HG03521 (cell line): ENCODE results near the gene BOC.

Experiments used
- ATAC-seq: cut with Tn5 transposase; IDR thresholded peaks from one replicate; pipeline ENCODE4 v1.9.1; 2021; ENCODE audit warnings: mild to moderate bottlenecking, moderate library complexity; ENCODE audit not compliant: unreplicated experiment

The BOC gene

DNA sequence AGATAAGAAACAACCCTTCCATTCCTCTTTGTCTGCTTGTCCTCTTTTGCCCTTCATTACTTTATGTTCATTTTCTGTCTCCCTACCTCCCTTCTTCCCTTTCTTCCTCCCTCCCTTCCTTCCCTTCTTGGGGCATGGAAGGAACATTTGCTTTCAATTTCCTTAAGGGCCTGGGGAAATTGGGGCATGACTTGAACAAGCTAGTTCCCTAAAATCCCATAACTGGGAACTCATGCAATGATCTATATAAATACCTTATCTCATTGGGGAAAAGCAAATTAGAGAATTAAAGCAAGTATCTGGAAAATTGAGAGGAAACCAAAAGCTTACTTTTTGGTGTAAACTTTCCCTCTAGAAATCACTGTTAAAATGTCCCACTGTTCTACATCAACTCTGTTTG, 35.7 kb downstream of the BOC start:
- ATAC-seq = no peak

DNA sequence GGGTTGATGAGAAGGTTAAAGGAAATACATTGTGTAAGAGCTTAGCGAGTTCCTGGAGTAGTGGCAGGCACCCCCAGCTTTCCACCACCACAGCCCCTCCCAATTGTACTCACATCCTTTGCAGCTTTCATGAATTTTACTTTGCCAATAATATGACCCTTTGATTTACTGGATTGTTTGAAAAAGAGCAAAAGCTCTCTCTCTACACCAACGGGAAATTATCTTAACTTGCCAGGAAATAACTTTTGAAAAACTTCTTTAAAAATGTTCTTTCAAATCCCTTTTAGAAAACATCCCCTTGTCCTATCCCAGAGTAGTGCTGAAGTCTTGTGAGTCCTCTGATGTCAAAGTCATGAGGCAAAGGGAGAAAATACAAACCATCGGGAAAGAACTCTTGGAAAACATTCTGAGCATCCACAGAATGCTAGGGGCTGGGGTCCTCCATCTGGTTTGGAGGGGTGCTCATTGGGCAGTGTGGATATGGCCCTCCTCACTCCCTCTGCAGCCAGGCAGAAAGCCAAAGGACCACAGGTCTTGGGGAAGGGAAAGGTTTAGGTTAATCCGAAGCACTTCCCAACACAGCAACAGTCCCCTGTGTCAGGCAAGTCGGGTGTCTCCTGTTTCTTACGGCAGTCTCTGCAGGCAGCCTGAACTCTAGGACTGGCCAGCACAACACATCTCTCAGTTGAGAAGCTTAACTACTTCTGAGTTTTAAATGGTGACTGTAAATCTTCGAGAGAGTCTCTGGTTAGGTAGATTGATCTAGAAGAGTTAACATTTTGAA, 36.5 kb downstream of the BOC start:
- no peak for ATAC-seq

DNA sequence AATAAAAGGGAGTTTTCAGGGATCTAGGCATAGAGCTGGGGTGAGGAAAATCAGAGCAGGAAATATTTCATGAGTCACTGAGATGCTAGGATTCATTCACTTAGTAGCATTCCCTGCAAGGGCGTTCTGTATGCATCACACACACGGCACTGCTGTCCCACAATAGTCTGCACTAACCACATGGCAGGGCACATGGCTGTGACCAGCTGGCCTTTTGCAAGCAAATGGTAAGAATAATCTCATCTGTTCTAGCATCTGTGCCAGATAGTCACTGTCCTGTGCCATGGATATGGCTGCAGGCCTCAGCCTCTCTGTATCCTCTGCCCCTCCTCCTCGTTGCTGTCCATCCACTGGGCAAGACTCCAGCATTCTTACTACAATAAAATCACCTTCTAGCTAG, 37.8 kb downstream of the BOC start:
- no peak for ATAC-seq

DNA sequence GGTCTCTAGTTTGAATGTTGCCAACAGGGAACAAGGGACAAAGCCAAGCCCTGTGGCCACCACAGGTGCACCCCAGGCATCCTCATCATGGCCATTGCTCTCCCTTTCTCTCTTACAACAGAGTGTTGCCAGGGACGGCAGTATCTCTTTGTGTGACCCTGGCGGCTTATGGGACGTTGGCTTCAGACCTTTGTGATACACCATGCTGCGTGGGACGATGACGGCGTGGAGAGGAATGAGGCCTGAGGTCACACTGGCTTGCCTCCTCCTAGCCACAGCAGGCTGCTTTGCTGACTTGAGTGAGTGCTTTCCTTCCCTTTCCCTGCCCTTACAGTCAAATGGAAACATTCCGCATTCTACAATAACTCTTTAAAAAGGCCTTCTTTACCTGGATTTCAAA, 38.2 kb downstream of the BOC start:
- no peak for ATAC-seq

DNA sequence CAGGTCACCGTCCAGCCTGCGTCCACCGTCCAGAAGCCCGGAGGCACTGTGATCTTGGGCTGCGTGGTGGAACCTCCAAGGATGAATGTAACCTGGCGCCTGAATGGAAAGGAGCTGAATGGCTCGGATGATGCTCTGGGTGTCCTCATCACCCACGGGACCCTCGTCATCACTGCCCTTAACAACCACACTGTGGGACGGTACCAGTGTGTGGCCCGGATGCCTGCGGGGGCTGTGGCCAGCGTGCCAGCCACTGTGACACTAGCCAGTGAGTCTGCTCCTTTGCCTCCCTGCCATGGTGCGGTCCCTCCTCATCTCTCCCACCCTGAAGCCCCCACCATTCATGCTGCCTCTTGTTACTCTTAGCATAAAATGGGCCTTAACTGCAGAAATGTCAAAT, 39.2 kb downstream of the BOC start:
- no peak for ATAC-seq

DNA sequence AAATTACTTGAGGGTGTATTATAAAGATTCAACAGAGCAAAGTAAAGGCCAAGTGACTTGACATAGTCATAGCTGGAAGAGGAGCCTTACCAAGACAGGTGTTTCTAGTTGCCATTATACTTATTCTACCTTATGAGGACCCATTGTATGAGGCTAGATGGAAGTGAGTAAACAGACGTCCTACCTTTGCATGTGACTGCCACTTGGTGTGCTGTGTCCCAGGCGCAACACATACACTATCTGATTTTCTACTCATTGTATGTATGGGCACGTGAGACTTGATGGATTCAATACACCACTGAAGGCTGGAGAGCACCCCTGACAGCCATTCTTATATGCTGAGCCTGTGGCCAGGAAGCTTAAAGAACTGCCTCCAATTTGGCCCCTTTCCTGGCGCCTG, 40.5 kb downstream of the BOC start:
- no peak for ATAC-seq

DNA sequence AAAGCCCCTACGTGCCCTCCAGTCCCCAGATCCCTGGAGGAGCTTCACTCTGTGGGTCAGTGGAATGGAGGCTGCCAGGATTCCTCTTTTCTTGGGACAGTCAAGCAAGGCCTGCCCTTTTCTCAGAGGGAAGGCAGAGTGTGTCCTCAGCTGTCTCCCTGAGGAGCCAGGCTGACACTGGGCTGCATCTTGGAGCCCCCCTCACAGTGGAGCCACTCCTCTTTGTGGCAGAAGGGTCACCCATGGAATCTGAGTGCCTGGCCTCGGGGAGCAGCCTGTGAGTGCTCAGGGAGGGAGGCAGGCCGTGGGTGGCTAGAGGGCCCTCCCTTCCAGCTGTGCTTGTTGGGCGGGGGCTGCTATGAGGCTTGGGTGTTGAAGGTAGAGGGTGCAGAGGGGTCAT, 41.2 kb downstream of the BOC start:
- no peak for ATAC-seq

DNA sequence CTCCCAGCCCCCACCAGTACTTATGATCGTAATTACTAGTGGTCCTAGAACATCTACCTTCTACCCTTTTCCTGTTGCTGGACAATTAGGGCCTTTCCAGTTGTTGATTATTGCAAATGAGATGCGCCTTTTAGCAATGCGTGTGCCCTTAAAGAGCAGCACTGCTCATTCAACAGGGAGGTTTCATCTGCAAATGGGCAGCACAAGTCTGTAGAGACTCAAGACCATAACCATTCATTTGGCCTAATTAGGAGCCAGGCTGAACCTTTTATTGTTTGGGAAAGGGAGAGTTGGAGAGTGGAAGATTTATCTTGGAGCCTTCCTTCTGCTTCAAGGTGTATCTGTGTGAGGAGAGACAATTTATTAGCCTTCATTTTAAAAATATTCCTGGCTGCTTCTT, 42.3 kb downstream of the BOC start:
- no peak for ATAC-seq

DNA sequence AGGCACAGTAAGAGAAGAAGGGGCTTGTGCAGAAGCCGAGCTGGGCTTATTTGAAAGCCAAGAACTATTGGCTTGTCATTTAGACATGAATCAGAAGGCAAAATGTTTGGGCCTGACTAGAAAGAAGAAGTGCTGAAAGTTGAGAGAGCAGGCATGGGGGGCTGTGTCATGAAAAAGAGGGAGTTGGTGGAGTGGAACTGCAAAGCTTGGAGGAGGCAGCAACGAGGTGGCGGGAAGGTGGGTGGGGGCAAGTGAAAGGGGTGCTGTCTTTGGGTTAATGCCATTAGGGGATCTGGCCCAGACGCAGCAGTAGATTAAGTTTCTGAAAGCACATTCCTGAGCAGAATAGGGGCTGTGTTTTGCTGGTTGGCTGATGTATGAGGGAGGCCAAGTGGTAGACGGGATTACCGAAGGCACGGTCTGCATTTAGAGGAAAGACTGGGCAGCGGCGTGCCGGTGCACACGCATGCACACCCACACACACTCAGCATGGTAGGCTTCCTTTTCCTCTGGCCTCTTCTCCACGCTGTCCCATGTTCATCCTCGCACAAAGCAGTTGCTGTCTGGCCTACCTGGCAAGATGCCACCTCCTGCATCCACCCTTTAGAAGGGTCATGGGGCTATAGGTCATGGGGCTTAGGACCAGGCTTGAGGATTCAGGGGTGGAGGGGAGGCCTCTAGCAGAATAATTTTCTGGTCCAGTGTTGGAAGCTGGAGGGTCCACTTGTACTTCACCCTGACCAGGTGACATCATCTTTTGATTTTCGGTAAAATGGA, 43.0 kb downstream of the BOC start:
- no peak for ATAC-seq

DNA sequence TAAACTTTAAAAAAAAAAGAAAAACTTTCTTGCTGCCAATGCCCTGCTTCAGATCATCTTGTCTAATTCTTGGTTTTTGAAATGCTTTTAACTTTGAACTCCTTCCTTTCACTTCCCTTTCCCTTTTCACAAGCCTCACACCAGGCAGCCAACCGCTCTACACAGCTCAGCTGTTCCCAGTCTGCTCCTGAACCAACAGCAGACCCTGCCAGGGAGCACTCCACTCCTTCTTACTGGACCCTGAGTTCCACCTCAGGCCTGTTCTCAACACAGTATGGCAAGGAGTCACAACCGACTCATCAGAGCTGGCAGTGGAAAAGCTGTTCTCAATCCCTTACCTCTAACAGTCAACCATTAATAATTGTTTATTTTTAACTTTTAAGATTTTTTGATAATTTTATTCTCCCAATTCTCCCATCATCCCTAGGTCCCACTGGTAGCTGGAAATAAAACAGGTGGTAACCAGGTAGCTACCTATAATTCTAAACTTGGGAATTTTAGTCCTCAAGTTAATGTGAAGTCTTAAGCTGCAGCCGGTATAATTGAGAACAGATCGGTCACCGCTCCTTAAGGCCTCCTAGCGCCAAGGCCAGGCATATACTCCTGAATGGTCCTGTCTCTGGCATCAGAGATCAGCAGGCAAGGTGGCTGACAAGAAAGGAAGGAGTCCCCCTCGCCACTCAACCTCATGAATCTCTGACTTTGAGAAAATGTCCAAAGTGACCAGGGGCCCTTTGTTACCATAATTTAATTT, 43.9 kb downstream of the BOC start:
- ATAC-seq = no peak

DNA sequence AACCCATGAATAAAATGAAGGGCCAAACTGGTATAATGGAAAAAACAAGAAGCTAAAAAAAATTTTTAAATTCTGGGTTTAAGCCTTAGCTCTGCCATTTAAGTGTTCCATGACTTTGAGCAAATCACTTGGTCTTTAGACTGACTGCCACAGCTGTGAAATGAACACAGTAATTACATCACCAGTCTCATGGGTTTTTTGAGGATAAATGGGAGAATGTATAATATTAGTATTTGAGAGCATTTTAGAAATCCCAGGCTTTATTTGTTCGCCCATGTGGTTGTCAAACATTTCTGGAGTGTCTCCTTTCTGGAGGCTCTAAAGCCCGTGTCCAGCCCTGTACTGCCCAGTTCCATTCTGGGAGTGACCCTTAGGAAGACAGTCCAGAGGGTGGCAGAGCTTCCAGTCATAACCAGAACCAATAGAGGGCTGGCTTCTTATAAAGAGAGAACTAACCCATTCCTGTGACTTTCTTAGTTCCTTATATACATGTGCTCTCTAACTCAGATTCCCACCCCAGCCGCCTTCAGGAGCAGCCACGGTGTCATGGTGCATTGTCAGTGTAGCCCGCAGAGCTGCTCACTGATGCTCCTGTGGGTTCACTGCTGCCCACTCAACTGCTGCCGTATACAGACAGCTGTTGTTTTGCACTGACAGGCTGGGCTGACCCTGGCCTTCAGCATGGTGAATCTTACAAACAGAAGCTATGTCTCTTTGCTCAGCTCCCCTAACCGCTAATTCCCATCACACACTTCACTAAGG, 44.7 kb downstream of the BOC start:
- no peak for ATAC-seq

DNA sequence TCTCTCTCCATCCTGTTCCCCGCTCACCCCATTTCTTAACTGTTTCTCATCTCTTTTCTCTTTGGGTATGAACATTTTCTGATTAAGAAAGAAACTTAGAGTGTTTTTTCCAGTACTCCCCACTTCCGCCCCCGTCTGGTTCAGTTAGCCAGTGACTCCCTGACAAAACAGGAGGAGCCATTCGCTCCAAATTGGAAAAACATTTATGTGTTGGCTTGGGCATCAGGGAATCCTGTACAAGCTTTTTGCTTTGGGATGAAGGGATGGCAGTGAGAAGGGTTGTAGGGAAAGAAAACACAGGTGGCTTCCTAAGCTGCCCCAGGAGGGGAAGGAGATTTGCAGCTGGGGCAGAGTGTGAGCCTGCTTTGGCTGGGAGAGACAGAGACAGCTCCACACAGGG, 47.0 kb downstream of the BOC start:
- no peak for ATAC-seq

DNA sequence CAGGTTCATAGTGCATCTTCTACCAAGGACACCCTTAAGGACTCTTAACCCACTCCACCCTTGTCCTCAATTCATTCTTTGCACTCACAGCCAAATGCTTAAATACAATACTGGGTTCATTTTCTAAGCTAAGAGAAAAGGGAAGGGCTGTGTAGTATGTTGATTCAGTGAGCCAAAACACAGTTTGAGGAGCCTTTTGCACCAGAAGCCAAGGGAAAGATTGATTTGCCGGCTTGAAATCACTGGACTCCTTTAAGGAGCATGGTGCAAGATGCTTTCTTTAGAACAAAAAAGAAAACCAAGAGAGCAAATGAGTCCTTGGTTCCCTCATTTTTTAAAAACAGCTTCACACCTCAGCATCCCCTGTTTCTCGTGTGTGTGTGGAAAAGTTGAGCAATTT, 47.8 kb downstream of the BOC start:
- no peak for ATAC-seq

DNA sequence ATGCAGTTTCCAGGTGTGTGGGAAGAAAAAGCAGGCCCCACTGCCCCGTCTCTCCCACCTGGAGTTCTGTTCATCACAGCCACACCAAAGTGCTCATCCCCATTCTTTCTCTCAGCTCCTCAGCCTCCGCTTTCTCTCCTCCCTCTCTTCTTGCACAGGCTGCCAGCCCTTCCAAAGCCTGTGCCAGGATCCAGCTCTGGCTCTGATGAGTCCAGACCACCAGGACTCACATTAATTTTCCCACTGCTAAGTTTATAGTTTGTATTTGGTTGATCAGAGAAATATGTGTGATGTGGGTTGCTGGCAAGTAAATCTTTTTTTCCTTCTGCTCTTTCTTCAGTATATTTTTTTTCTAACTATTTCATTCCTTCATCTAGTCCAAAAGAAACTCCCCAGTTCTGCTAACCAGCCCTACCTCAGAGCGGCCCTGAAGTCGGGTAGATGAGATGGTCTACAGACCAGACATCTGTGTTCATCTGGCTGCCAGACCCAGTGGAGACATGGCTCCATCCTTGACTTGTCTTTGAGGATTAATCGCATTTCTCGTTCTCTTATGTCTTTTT, 49.8 kb downstream of the BOC start:
- no peak for ATAC-seq

DNA sequence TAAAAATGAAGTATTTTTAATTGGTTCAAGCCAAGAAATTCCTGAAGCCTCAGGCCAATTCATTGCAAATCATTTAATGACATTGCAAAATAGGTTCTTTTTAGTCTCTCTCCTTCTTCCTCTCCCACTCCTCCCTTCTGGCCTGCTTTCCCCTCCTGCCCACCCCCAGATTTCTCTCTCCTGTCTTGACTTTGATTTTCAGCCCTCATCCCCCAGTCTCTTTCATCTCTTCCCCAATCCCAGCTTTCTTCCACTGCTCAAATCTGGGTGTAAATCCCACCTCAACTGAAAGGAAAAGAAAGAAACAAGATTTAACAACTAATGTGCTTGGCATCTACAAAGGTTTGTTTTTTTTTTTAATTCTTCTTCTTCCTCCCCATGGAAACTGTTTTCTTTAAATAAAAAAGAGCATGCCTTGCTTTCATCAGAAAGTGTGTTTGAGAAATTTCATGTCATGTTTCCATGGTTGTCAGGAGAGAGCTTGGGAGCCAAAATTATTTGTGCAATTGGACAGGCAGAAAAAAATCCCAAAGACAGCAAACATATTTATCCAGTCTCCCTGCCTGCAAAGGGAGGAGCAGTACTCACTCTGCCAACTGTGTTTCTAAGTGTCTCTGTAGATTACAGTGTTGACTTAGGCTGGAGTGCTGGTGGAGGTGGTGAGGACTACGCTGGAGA, 50.4 kb downstream of the BOC start:
- ATAC-seq = no peak

DNA sequence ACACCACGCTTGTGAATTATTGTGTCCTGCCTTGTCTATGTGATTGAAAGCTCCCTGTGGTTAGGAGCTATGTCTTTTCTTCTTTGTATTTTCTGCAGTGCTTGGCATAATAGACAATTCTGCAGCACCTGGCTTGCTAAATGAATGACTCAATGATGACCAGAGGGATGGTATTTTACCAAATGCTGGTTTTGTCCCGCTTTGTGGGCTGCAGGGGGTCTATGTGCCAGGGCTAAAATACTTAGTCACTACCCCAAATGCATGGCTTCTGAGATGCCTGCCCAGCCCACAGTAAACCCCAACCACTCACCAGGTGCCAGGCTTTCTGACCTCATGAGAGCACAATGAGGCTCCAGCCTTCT, 50.9 kb downstream of the BOC start:
- no peak for ATAC-seq

DNA sequence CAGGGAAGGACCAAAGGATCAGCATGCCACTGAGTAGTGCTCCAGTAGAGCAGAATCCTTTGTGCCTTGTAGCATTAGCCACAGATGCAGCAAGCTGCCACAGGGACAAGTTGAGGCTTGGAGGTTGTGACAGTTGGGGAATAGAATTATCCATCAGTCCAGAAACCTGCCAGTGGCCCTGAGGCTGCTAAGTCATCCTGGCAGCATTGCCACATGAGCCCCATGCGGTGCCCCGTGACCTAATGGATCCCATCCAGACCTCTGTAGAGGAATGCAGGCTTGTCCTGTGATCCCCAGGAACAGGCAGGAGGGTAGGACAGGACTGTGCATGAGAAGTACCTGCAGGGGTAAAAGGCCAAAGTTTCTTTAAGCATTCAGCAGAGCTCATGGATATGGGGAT, 51.7 kb downstream of the BOC start:
- no peak for ATAC-seq

DNA sequence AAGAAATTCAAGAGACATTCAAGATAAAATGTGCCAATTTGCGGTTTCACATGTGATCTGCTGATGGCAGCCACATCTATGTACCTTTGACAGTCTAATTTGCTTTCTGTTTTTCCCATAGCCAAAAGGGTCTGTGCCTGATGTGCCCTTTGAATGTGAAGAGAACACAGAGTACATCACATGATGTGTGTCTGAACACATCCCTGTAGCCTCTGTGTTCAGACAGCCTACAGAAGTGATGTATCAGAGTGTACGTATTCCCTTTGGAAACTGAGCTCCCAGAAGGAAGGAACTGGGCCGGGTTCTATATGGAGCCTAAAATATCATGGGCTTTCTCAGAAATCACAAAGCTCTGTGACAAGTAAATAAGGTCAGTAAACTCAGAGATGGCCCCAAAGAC, 52.4 kb downstream of the BOC start:
- no peak for ATAC-seq

DNA sequence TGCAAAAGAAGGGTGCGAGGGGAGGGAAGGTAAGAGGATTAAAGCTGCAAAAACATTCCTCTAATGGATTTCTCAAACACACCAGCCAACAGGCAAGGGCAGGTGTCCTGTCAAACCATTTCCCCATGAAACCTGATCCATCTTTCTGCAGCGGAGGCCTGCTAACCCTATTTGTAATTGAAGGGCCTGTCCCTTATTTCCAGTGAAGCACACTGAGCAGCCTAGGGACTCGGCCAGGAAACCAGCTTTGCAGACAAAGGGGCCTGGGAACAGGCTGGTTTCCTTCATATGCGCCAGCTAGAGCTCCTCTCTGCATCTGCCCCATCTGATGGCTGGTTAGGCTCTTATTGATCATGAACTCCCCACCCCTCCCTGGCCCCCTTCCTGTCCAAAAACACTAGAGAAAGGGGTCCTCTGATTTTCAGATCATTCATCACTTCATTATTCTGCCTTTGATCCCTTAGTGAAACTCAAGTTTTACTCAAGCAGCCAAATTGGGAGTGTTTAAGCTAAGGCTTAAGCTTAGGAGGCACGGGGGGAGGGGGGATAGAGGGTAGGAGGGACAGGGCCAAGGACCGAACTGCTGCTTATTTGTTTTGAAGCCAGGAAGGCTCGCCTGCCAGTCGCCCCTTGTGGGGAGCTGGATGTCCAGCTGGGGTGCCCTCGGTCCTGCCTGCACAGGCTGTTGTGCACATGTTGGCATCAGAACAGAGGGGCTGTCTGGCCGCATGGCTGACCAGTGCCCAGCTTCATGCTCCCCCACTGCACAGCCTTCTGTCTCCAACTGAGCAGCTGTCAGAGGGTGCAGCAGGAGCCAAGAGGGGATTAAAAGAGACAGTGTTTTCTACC, 53.1 kb downstream of the BOC start:
- ATAC-seq = no peak
